GM19099 (cell line): Measurements from ENCODE around the gene SEMA3A.

Experiments
- POLR2A ChIP-seq: IDR thresholded peaks from 3 replicates; pipeline ENCODE4 v1.6.1; 2011; ENCODE audit warnings: low read depth; ENCODE audit not compliant: insufficient read length; ENCODE audit errors: extremely low read depth

SEMA3A gene

GRCh38 chr7:83925860-83926259 lies 268.7 kb downstream of the SEMA3A start:
- no peak for TF ChIP-seq POLR2A

- TF ChIP-seq POLR2A: no peak
Measured at GRCh38 chr7:83921941-83922607, 272.5 kb downstream of the SEMA3A start.

GRCh38 chr7:83921271-83921940 lies 273.2 kb downstream of the SEMA3A start:
- no peak for TF ChIP-seq POLR2A

GRCh38 chr7:83918142-83918541 lies 276.4 kb downstream of the SEMA3A start:
- TF ChIP-seq POLR2A: no peak

- TF ChIP-seq POLR2A: no peak
Measured at GRCh38 chr7:83913174-83913573, 281.4 kb downstream of the SEMA3A start.

- TF ChIP-seq POLR2A: no peak
Measured at GRCh38 chr7:83908526-83908925, 286.1 kb downstream of the SEMA3A start.
